ENCODE data around the gene OTUD6A. TPM values are rescaled to one million over a fixed set of nuclear protein-coding genes. Genes with fewer than 3 reads are reported as not detected.

The OTUD6A gene
- total RNA-seq, 4 donors from 2014 or later, result not detected

DNA sequence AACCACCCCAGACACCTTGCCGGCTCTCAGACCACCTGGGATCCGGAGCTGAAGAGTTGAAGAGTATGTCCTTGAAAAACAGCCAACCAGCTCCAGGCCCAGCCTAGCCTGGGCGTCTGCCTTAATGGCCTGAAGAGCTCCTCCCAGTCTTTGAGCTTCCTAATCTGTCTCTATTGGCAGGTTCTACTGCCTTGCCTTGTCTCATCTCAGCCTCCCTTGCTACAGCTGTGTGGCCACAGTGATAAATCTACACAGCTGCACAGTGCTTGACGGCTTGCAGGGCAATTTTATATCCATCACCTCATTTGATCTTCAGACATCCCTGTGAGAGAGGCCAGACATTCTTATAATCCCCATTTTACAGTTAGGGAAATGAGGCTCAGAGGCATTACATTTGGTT lies 32.4 kb upstream of the OTUD6A start:
- Histone ChIP-seq H3K27me3 (no peaks in the 10 kb centered on the region), H3K27ac (no peak overlapping the region), H3K36me3 (no peaks in the 10 kb centered on the region), H3K9me3 (no peaks in the 10 kb centered on the region), H3K4me1 (no peaks in the 10 kb centered on the region), H3K4me3 (no peak overlapping the region)
- DNase-seq, result no peak
- TF ChIP-seq, protein P1, sequence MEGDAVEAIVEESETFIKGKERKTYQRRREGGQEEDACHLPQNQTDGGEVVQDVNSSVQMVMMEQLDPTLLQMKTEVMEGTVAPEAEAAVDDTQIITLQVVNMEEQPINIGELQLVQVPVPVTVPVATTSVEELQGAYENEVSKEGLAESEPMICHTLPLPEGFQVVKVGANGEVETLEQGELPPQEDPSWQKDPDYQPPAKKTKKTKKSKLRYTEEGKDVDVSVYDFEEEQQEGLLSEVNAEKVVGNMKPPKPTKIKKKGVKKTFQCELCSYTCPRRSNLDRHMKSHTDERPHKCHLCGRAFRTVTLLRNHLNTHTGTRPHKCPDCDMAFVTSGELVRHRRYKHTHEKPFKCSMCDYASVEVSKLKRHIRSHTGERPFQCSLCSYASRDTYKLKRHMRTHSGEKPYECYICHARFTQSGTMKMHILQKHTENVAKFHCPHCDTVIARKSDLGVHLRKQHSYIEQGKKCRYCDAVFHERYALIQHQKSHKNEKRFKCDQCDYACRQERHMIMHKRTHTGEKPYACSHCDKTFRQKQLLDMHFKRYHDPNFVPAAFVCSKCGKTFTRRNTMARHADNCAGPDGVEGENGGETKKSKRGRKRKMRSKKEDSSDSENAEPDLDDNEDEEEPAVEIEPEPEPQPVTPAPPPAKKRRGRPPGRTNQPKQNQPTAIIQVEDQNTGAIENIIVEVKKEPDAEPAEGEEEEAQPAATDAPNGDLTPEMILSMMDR (IDR thresholded peaks at IDR 0.05 in 4 of 5, conservative IDR thresholded peaks at IDR 0.05 in 1 of 5), result no peak
- no peak for TF ChIP-seq POLR2A (IDR thresholded peaks at IDR 0.05)
- in situ Hi-C loops (cut with MboI; ENCODE audit: low sequenced_read_pairs in 4 of 4) (loop anchor here in 2 of 4 donors (5.0 to 25.0 kb wide), 3 partner anchors 65 to 493 kb away; no protein-coding TSS in a partner anchor), intact Hi-C loops (cut with DNase I; ENCODE audit: low total_unique reads) (loop anchor here (2.0 to 10.0 kb wide), 2 partner anchors 415 to 491 kb away; partner anchors contain the start of gene EDA)
- no peak for ATAC-seq

DNA sequence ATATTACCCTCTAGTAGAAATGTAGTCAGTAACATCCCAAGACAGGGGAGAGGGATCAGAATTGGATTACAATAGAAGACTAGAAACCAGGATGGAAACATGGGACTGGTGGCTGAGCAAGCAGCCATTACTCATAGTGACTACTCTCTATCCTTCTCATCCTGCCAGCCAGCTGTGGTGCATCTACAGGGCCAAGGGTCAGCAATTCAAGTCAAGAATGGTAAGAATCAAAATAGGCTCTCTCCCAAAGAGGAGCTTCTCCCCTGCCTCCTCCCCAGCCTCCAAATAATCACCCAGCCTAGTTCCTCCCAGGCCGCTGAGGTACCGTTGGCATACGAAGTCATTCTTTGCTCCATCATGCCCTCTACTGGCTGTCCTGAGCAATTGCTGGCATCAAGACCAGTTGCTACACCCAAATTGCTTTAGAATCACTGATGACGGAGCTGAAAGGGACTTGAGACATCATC lies 31.9 kb upstream of the OTUD6A start:
- peak; percentile 49 to 56 for ATAC-seq
- peak in 1 of 2 donors; percentile 14 for DNase-seq
- no peak overlapping the region for H3K4me3 ChIP-seq
- TF ChIP-seq, protein P1 (IDR thresholded peaks at IDR 0.05 in 4 of 5, conservative IDR thresholded peaks at IDR 0.05 in 1 of 5), result peak in 4 of 5 experiments; percentile 45 to 65 (median 61)
- no peak for TF ChIP-seq POLR2A (IDR thresholded peaks at IDR 0.05)
- H3K27ac ChIP-seq, result no peak overlapping the region
- no peaks in the 10 kb centered on the region for H3K9me3 ChIP-seq
- no peaks in the 10 kb centered on the region for H3K27me3 ChIP-seq
- in situ Hi-C loops (cut with MboI; ENCODE audit: low sequenced_read_pairs in 4 of 4), result loop anchor here in 2 of 4 donors (5.0 to 25.0 kb wide), 3 partner anchors 64 to 493 kb away; no protein-coding TSS in a partner anchor
- H3K36me3 ChIP-seq, result no peaks in the 10 kb centered on the region
- intact Hi-C loops (cut with DNase I; ENCODE audit: low total_unique reads), result loop anchor here (2.0 kb wide), 1 partner anchor 492 kb away; no protein-coding TSS in a partner anchor
- H3K4me1 ChIP-seq, result no peaks in the 10 kb centered on the region

DNA sequence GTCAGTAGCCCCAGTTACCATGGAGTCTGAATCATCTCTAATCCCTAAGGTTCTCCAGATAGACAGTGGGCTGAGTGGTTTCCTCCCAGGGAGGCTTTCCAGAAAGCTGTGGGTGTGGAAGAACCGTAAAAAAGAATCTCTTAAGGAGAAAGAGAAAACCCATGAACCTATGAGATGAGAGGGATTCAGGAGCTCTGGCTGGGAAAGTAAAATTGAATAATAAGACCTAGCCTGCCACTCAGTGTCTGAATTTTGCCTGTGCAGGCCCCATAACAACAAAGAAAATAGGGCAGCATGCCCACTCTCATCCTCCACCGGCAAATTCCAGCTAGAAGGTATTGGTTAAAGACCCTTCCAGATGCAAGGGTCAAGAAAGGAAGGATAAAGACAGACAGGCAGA lies 29.5 kb upstream of the OTUD6A start:
- H3K27ac ChIP-seq, result no peak overlapping the region
- no peak for DNase-seq
- no peaks in the 10 kb centered on the region for H3K4me1 ChIP-seq
- H3K9me3 ChIP-seq, result no peaks in the 10 kb centered on the region
- H3K27me3 ChIP-seq, result no peaks in the 10 kb centered on the region
- intact Hi-C loops (cut with DNase I; ENCODE audit: low total_unique reads), result no loop called here
- no peaks in the 10 kb centered on the region for H3K36me3 ChIP-seq
- no peak overlapping the region for H3K4me3 ChIP-seq
- no peak for ATAC-seq
- no peak for TF ChIP-seq POLR2A (IDR thresholded peaks at IDR 0.05)
- TF ChIP-seq, protein P1 (IDR thresholded peaks at IDR 0.05 in 4 of 5, conservative IDR thresholded peaks at IDR 0.05 in 1 of 5), result no peak
- in situ Hi-C loops (cut with MboI; ENCODE audit: low sequenced_read_pairs in 4 of 4), result loop anchor here in 2 of 4 donors (5.0 to 25.0 kb wide), 3 partner anchors 62 to 495 kb away; no protein-coding TSS in a partner anchor

DNA sequence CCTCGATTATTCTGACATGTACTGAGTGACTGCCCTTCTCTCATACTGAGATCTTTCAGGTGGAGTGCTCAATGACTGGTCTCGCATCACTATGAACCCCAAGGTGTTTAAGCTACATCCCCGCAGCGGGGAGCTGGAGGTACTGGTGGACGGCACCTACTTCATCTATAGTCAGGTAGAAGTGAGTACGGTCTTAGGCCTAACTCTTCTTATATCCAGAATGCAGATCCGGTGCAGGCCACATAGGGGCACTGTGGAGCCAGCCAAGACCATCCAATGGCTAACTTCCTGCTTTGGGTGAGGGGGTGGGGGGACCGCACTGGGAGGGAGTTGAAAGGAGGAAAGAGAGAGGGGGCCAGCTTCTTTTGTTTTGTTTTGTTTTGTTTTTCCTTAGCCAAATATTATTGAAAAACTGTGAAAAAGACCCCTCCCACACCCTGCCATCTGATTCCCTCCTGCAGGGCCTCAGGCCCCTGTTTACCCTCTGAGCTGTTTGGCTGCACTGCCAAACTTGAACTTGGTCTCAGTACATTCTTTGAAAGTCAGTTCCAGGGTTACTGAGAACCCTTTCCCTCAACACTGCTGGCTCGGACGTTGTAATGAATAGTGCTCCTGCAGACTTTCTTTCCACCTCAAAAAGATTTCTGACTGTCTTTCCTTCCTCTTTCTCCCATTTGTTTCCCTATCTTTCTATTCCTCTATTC lies 28.8 kb upstream of the OTUD6A start:
- ATAC-seq, result no peak
- Histone ChIP-seq H3K9me3 (no peaks in the 10 kb centered on the region), H3K4me1 (no peaks in the 10 kb centered on the region), H3K27ac (no peak overlapping the region), H3K27me3 (no peaks in the 10 kb centered on the region), H3K4me3 (no peak overlapping the region), H3K36me3 (no peaks in the 10 kb centered on the region)
- no peak for DNase-seq
- in situ Hi-C loops (cut with MboI; ENCODE audit: low sequenced_read_pairs in 4 of 4) (loop anchor here in 2 of 4 donors (5.0 to 25.0 kb wide), 3 partner anchors 61 to 496 kb away; no protein-coding TSS in a partner anchor), intact Hi-C loops (cut with DNase I; ENCODE audit: low total_unique reads) (no loop called here)
- no peak for TF ChIP-seq POLR2A (IDR thresholded peaks at IDR 0.05)
- TF ChIP-seq, protein P1 (IDR thresholded peaks at IDR 0.05 in 4 of 5, conservative IDR thresholded peaks at IDR 0.05 in 1 of 5), result peak in 4 of 5 experiments; percentile 13 to 52 (median 29)

Data from gastrocnemius medialis (tissue), 4 donors.